CD4-positive, alpha-beta T cell treated with Interleukin-2 at 100 ng/mL for 4 hours (primary cell): Measurements from ENCODE around the gene BAK1.
"Not testable (repeated sequence)": the region's sequence is repeated elsewhere in the genome, so short reads cannot be mapped to it uniquely, and the experiment has no call there.

Source experiments
- DNase-seq: peaks from one replicate; pipeline ENCODE4 v3.0.0-alpha.2; 2020; ENCODE audit warnings: low spot score

Gene BAK1

GRCh38 chr6:33607784-33608161, 27.7 kb upstream of the BAK1 start:
- peak; percentile 45 for DNase-seq

DNA sequence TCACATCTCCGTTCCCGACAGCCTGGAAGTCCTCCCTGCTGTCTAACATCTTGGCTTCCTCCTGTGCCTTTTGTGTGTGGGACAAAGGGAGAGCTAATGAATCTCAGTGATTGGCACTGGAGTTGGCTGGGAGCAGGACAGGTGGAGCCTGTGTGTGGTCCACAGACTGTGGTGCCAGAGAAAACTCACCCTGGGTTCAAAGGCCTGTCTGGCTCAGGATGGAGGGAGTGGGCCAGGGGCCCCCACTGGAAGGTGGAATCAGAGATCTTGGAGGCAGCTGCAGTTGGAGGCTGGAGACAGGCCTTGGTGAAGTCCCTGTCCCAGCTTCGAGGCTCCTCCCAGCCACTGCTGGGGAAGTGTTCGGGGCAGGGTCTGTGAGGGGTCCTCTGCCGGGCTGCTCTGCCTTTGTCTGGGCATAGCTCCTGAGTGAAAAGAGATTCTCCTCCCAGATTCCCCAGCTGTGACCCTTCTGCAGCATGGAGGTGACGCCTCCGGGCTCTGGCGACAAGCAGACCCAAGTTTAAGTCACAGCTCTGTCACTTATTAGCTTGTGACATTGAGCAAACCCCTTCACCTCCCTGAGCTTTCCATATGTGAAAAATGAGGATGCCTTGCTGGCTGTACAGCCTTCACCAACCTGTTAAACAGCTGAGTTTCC, 27.2 kb upstream of the BAK1 start:
- no peak for DNase-seq

GRCh38 chr6:33606642-33607041, 26.6 kb upstream of the BAK1 start:
- DNase-seq = no peak

DNA sequence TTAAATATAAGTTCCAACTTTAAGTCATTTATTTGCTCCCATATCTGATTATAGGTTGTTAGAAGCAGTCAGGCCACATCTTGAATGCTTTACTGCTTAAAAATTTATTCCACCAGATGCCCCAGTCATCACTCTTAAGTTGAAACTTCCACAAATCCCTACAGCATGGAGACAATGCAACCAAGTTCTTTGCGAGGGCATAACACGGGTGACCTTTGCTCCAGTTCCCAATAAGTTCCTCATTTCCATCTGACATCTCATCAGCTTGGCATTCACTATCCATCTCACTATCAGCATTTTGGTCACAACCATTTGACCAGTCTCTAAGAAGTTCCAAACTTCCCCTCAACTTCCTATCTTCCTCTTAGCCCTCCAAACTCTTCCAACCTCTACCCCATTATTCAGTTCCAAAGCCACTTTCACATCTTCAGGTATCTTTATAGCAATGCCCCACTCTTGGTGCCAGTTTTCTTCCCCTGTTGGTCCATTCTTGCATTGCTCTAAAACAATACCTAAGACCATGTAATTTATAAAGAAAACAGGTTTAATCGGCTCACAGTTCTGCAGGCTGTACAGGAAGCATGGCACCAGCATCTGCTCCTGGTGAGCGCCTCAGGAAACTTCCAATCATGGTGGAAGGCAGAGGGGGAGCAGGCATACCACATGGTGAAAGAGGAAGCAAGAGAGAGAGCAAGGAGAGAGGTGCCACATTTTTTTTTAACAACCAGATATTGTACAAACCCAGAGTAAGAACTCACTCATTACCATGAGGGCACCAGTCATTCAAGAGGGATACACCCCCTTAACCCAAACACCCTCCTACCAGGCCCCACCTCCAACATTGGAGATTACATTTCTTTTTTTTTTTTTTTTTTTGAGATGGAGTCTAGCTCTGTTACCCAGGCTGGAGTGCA, 25.1 kb upstream of the BAK1 start:
- no peak for DNase-seq

- no peak for DNase-seq
These were observed 22.1 kb upstream of the BAK1 start for GRCh38 chr6:33602180-33602579.

- no peak for DNase-seq
These were observed 20.7 kb upstream of the BAK1 start for GRCh38 chr6:33600761-33601160.

DNA sequence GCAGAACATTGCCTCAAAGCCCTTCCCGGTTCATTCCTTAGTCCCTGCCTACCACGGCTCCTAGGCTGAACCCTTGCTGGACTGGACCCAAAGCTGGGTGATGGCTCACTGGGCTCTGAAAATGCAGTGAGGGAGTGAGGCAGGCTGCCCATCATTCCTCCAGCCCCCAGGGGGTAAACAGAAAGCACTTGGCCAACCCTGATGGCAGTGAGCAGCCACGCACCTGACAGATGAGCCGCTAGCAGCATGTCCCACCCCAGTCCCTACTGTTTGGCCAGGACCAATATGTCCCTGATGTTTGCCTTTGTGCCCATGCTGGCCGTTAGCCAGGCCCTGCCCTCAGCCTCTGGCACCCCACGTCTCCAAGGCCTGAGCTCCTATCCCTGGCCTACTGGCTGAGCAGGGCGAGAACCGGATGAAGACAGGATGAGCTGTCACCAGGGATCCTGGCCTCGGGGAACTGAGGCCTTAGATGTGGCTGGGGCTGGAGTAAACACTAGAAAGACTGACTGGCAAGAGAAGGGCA, 19.4 kb upstream of the BAK1 start:
- no peak for DNase-seq

- no peak for DNase-seq
These were observed 17.7 kb upstream of the BAK1 start for GRCh38 chr6:33597551-33598322.

DNA sequence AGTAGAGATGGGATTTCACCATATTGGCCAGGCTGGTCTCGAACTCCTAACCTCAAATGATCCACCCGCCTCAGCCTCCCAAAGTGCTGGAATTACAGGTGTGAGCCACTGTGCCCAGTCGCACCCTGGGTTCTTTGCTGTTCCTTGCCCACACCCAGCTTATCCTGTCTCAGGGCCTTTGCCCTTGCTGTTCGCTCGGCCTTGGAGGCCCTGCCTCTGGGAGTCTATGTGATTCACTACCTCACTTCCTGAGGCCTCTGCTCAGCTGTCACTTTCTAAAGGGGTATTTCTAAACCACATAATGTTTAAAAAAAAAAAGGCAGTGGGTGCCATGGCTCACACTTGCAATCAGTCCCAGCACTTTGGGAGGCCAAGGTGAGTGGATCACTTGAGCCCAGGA, 16.8 kb upstream of the BAK1 start:
- not testable (repeated sequence) for DNase-seq

DNA sequence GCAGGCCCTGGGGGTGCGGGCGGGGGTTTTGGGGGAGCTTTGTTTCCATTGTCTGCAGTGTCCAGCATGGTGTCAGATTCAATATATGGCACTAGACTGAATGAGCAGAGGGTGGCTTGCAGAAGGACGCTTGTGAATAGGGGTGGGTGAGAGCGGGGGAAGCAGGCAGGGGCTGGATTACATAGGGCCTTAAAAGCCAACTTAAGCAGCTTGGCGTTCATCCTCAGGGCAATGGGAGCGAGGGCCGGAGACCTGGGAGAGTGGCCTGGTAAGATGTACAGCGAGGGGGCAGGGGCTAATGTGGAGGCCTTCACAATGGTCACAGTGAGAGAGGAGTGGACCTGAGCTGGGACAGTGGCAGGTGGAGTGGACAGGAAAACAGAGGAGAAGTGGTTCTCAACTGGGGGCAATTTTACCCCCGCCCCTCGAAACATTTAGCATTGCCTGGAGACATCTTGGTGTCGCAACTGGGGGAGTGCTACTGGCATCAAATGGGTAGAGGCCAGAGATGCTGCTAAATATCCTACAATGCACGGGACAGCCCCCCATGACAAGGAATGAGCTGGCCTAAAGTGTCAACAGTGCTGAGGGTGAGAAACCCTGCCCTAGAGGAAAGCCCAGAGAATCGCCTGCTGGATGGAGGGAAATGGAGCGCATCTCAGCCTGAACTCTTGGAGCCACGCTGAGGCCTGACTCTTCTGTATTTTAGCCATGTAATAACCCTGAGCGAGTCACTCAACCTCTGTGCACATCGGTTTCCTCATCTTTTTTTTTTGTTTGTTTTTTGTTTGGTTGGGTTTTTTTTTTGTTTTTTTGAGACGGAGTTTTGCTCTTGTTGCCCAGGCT, 15.1 kb upstream of the BAK1 start:
- DNase-seq = no peak

- no peak for DNase-seq
These were observed 13.3 kb upstream of the BAK1 start for GRCh38 chr6:33593414-33593727.

DNA sequence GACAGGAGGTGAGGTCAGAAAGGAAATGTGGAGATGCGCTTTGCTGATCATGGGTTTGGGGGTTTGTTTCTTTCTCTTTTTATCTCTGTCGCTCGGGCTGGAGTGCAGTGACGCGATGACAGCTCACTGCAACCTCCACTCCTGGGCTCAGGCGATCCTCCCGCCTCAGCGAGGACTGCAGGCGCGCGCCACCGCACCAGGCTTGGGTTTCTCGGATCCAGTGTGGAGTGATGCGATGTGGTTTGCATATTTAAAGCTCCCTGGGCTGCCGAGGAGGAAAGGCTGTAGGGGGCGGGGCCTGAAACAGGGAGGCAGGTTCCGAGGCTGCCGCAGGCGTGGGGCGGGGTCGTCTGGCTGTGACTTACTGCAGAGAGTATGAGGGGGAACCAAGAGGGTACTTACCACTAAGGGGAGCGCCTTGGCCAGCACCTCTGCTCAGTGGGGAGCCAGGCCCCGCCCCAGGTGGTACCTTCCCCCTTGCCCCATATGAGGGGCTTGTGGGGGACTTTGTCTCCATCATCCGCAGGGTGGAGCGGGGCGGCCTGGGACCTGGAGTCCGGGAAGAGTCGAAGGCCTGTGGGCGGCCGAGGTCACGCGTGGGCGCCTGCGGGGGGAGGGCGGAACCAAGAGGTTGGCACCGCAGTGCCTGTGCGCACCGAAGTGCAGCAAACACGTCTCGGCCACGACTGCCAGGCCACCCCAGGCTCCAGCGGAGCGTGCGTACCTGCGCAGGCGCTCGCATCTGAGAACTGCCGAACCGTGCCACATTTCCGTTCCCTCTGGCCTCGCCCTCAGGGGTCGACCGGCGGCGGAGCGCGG, 12.7 kb upstream of the BAK1 start:
- DNase-seq = peak; percentile 44

DNA sequence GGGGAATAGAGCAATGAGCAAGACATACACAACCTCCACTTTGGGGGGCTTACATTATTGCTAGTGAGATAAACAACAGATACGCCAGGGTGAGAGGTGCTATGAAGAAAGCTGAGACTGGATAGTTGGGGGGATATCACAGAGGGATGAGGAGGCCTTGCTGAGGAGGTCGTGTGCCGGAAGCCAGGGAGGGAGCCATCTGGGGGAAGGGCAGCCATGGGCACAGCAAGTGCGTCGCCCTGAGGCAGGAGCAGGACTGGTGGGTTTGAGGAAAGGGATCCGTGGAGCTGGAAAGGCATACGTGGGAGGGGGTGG, 12.2 kb upstream of the BAK1 start:
- DNase-seq = no peak

DNA sequence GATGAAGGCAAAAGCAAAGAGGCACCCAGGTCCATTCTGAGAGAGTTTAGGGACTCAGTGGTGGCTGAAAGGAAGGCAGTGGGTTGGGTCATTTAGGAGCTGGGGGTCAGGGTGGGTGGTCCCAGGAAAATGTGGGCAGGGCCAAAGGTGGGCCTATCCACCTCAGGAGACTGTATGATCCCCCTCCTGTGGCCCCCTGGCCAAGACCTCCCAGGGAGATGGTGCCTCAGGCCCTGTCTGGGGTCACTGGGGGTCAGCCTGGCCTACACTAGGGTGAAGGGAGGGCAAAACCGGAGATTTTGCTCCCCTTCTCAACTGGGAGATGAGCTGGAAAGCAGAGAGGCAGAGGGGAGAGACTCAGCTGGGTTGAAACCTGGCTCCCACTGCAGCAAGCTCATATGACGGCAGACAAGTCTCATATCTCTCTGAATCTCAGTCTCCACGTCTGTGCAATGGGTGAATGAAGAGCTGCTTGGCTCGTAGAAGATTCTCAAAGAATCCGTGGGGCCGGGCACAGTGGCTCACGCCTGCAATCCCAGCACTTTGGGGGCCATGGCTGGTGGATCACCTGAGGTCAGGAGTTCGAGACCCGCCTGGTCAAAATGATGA, 11.5 kb upstream of the BAK1 start:
- DNase-seq = no peak

DNA sequence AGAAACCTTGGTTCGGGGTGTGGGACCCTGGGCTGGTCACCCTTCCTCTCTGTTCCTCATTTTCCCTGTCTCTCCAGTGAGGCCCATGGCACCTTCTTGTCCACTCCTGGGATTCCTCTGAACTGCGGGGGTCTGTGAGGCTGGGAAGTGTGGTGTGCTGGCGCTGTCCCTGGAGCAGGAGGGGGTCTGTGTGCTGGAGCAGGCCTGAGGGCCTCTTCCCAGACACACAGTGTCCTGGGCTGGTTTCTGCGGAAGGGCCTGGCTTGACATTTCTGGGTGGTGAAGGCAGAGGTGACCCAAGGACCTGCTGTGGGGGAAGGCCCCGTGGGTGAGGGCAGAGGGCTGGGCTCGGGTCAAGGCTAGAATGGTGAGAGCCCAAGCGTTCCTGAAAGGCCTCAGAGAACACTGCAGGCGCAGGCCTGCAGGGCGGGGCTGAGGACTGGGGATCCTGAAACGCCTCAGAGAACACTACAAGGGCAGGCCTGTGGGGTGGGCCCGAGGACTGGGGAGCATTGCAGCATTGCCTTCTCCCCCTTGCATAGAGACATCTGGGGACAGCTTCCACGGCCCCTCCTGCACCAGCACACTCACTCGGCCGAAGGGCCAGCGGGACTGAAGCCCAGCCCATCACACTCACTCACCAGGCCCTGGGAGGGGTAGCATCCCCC, 10.6 kb upstream of the BAK1 start:
- DNase-seq = no peak

DNA sequence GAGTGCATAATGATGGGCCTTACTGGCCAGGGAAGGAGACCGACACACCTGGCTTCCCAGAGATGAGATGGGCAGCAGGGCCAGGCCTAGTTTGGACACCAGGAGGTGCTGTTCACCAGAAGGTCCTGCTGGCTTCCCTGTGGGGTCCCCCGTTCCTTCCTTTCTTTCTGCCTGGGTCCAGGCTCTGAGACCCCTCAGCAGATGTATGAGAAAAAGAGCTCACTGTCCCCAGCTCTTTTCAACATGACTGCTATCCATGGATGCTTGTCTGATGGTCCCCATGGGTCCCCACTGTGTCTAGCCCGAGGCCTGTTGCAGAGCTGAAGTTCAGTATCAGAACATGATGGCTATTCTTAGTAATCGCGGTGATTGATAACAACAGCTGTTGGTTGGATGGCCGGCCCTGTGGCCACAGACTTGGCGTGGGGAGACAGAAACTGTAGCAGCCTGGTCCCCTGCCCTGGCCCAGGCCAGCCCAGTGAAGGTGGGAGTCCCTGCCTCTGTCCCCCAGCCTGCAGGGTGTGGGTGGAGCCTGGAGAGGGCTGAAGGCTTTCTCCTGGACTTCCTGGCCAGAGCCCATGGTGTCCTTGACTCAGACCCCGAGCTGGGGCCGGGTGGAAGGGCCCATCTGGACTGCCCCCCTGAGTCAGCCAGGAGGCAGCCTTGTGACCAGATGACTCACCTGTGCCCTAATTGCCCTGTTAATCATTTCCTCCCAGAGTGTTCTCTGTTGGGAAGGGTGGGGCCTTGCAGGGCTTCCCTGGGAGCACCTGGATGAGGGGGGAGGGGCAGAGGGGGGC, 9.9 kb upstream of the BAK1 start:
- peak; percentile 37 for DNase-seq

GRCh38 chr6:33589392-33589730, 9.3 kb upstream of the BAK1 start:
- no peak for DNase-seq

GRCh38 chr6:33588894-33589293, 8.8 kb upstream of the BAK1 start:
- DNase-seq = no peak

DNA sequence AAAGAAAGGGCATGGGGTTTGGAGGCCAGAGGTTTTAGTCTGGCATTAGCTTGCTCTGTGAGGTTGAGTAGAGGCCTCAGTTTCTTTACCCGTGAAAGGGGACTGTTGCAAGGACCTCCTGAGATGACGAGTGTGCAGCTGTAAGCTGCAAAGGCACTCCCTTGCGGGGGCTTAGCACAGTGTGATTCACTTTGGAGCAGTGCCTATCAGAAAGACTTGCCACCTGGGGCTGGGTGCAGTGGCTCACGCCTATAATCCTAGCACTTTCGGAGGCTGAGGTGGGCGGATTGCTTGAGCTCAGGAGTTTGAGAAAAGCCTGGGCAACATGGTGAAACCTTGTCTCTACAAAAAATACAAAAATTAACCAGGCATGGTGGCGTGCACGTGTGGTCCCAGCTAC, 7.5 kb upstream of the BAK1 start:
- DNase-seq = no peak
